Right lobe of liver (tissue), 6 donors: ENCODE measurements around the gene MRGPRD. TPM values are rescaled to one million over a fixed set of nuclear protein-coding genes. Genes with fewer than 3 reads are reported as not detected.
"Not testable (repeated sequence)": the region's sequence is repeated elsewhere in the genome, so short reads cannot be mapped to it uniquely, and the experiment has no call there.

Source experiments
- ATAC-seq, 4 donors: fragments of 200-7000 bp; cut with Tn5 transposase; one replicate each; pipeline ENCODE4 v1.9.1; 2020; ENCODE audit warnings: mild to moderate bottlenecking in 4 of 4, moderate library complexity in 4 of 4
- DNase-seq, 3 donors: peaks; one replicate each; pipeline ENCODE4 v3.0.0-alpha.2; 2020
- H3K27ac ChIP-seq, 3 donors: fragments of 200-600 bp; one replicate each; pipeline ENCODE4 v1.8.0; 2022
- H3K27me3 ChIP-seq, 2 donors: fragments of 200-600 bp; one replicate each; pipeline ENCODE4 v1.8.0; 2022
- H3K36me3 ChIP-seq, 4 donors: fragments of 200-600 bp; sonication (generic) in 1 of 4; one replicate each; pipeline versions ENCODE4 v1.5.1 to v1.8.0; 2017 to 2022; ENCODE audit warnings: control low read depth in 1 of 4
- H3K4me1 ChIP-seq, 4 donors: fragments of 200-600 bp; sonication (generic) in 1 of 4; one replicate each; pipeline versions ENCODE4 v1.5.1 to v1.8.0; 2017 to 2022; ENCODE audit warnings: control low read depth in 1 of 4
- H3K4me3 ChIP-seq, 3 donors: fragments of 200-600 bp; one replicate each; pipeline ENCODE4 v1.8.0; 2022
- H3K9me3 ChIP-seq, 4 donors: fragments of 200-600 bp; sonication (generic) in 1 of 4; one replicate each; pipeline versions ENCODE4 v1.5.1 to v1.8.0; 2017 to 2022; ENCODE audit warnings: control low read depth in 1 of 4
- CTCF ChIP-seq, 4 donors: fragments of 200-600 bp in 3 of 4; fragments of 450-650 bp in 1 of 4; IDR thresholded peaks; one replicate each; pipeline versions ENCODE4 v1.5.1 to v1.8.0; 2016 to 2022; ENCODE audit warnings: antibody characterized with exemption in 4 of 4, mild to moderate bottlenecking in 2 of 4
- POLR2A ChIP-seq: fragments of 450-650 bp; IDR thresholded peaks from one replicate; pipeline ENCODE4 v1.6.1; 2017; ENCODE audit warnings: antibody characterized with exemption, mild to moderate bottlenecking
- WGBS: methylation state at CpG from one replicate; pipeline ENCODE4 v1.1.6; 2018; ENCODE audit warnings: low coverage, low lambda C conversion rate; ENCODE audit not compliant: insufficient coverage; ENCODE audit errors: missing lambda C conversion rate; 5-methylcytosine and 5-hydroxymethylcytosine counted together
- intact Hi-C, 2 donors: fragments of 100-400 bp; cut with DNase I; formaldehyde crosslinking; loops; one replicate each; pipeline versions ENCODE4 v1.11.2 to v1.14.1; 2022
- total RNA-seq, 6 experiments: library from RNA; depleted of rRNA in 2 of 6; stranded (reverse); fragments of >200 nt in 2 of 6; fragmentation: NEBNext Ultra II Directional in 3 of 6; extraction: Animal tissue kit (Norgen Biotek cat#: 25700) in 3 of 6; gene quantifications; one replicate each; pipeline versions ENCODE4 v1.1.0 to v1.2.4, GENCODE V29; 2016 to 2023
- donor health status: DM: no; HTN: yes; CAD: no.
- donor health status: DM: no; HTN: no; CAD: no.
- donor health status: DM: no; HTN: no; CAD: no.
- donor health status: DM: no; HTN: yes; CAD: no.
- donor health status: DM: no; HTN: yes; CAD: no.

The MRGPRD gene
- total RNA-seq, 6 experiments from 2014 or later, result not detected

- DNase-seq (peak in 1 of 3 donors; percentile 20), ATAC-seq (no peak)
- Histone ChIP-seq H3K27me3 (no peaks in the 10 kb centered on the region), H3K36me3 (no peaks in the 10 kb centered on the region), H3K4me1 (no peaks in the 10 kb centered on the region), H3K27ac (no peak overlapping the region), H3K4me3 (no peak overlapping the region), H3K9me3 (no peaks in the 10 kb centered on the region)
- intact Hi-C loops, result no loop called here
- WGBS, result 57% methylated on average over 3 of the region's 4 CpGs
- TF ChIP-seq CTCF (IDR thresholded peaks at IDR 0.05) (no peak), POLR2A (no peak)
Measured at GRCh38 chr11:68976095-68976494, 4.7 kb downstream of the MRGPRD start.

- Histone ChIP-seq H3K36me3 (no peaks in the 10 kb centered on the region), H3K27me3 (no peaks in the 10 kb centered on the region), H3K4me1 (no peaks in the 10 kb centered on the region), H3K27ac (no peak overlapping the region), H3K4me3 (no peak overlapping the region), H3K9me3 (no peaks in the 10 kb centered on the region)
- WGBS, result 100% methylated on average over 2 of the region's 23 CpGs
- TF ChIP-seq CTCF (IDR thresholded peaks at IDR 0.05), result no peak
- TF ChIP-seq POLR2A, result no peak
- intact Hi-C loops, result no loop called here
- DNase-seq (peak in 1 of 3 donors; percentile 38), ATAC-seq (peak; percentile 32 to 64 (median 55))
Measured at GRCh38 chr11:68974421-68975194, 6.2 kb downstream of the MRGPRD start.

GRCh38 chr11:68973706-68974105 is 7.1 kb downstream of the MRGPRD start:
- DNase-seq, result peak in 1 of 3 donors; percentile 11
- H3K27ac ChIP-seq, ATAC-seq, H3K9me3 ChIP-seq, H3K4me1 ChIP-seq, H3K27me3 ChIP-seq, H3K4me3 ChIP-seq, intact Hi-C loops, H3K36me3 ChIP-seq: not testable (repeated sequence)
- WGBS, result 87% methylated on average over 3 of the region's 12 CpGs

GRCh38 chr11:68973219-68973618 is 7.6 kb downstream of the MRGPRD start:
- Histone ChIP-seq H3K4me1 (no peaks in the 10 kb centered on the region), H3K4me3 (no peak overlapping the region), H3K9me3 (no peaks in the 10 kb centered on the region), H3K27ac (no peak overlapping the region), H3K36me3 (no peaks in the 10 kb centered on the region), H3K27me3 (no peaks in the 10 kb centered on the region)
- peak in 1 of 3 donors; percentile 18 for DNase-seq
- TF ChIP-seq CTCF (IDR thresholded peaks at IDR 0.05), result no peak
- TF ChIP-seq POLR2A, result no peak
- WGBS, result 76% methylated on average over 4 of the region's 4 CpGs
- ATAC-seq, result no peak
- intact Hi-C loops, result no loop called here

- no peak for ATAC-seq
- no peaks in the 10 kb centered on the region for H3K27me3 ChIP-seq
- H3K4me1 ChIP-seq, result no peaks in the 10 kb centered on the region
- H3K36me3 ChIP-seq, result no peaks in the 10 kb centered on the region
- TF ChIP-seq CTCF (IDR thresholded peaks at IDR 0.05) (no peak), POLR2A (no peak)
- intact Hi-C loops, result no loop called here
- WGBS, result 50% methylated on average over 3 of the region's 8 CpGs
- H3K9me3 ChIP-seq, result no peaks in the 10 kb centered on the region
- H3K27ac ChIP-seq, result no peak overlapping the region
- DNase-seq, result peak in 1 of 3 donors; percentile 24
- no peak overlapping the region for H3K4me3 ChIP-seq
Measured at GRCh38 chr11:68970921-68971636, 9.7 kb downstream of the MRGPRD start.
